Measurements from ENCODE around the gene SCN10A.

GRCh38 chr3:38658841-38659240 is 157.2 kb downstream of the SCN10A start:
- TF ChIP-seq CTCF (IDR thresholded peaks at IDR 0.05; ENCODE audit: low read depth, low read length) (no peak), EZH2phosphoT487 (IDR thresholded peaks at IDR 0.05; ENCODE audit: low read depth) (no peak)

All from OCI-LY3 (cell line).